Measurements from ENCODE around the gene NET1. TPM values are rescaled to one million over a fixed set of nuclear protein-coding genes. Genes with fewer than 3 reads are reported as not detected.

The NET1 gene
- polyA plus RNA-seq, 2 of the 4 experiments (the other 2 are of a cell fraction) = 42.9 to 132 TPM

DNA sequence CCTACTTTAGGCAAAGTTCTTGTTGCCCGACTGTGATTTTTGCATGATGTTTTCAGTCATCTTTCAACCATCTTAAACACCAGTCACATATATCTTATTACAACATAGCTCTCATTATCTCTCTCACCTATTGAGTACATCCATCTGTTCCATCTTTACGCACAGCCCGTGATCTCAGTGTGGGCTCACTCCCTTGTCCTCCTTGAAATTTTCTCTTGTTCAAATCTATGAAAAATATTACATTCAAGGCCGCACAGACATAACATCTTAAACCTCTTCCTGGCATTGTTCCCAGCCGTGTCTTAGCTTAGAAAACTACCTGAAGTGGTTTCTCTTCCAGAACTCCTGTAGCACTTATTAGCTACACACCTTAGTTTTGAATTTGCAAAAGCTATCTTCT, 32.6 kb downstream of the NET1 start:
- Histone ChIP-seq H3K9me3 (no peaks in the 10 kb centered on the region), H3K27ac (no peak overlapping the region), H3K4me2 (no peak overlapping the region), H3K4me3 (no peak overlapping the region), H3K4me1 (peaks cover 21% of the 10 kb centered on the region)
- no peak for DNase-seq (ENCODE audit: low read depth in 1 of 2, low spot score in 1 of 2)
- 92% methylated on average over 5 of the region's 5 CpGs for WGBS (ENCODE audit: missing lambda C conversion rate)
- CTCF ChIA-PET = interaction anchor here (0.8 to 12.8 kb wide), 7 partner anchors 9 to 291 kb away, joined by 3 to 432 read pairs (median 8); no protein-coding TSS in a partner anchor
- POLR2A ChIA-PET = interaction anchor here (4.1 kb wide), 1 partner anchor 178 kb away, joined by 34 read pairs; no protein-coding TSS in a partner anchor
- ATAC-seq = no peak
- no peak for FAIRE-seq
- TF ChIP-seq FOSB (CRISPR knock-in tag; IDR thresholded peaks at IDR 0.05) = no peak
- TF ChIP-seq, protein P1, sequence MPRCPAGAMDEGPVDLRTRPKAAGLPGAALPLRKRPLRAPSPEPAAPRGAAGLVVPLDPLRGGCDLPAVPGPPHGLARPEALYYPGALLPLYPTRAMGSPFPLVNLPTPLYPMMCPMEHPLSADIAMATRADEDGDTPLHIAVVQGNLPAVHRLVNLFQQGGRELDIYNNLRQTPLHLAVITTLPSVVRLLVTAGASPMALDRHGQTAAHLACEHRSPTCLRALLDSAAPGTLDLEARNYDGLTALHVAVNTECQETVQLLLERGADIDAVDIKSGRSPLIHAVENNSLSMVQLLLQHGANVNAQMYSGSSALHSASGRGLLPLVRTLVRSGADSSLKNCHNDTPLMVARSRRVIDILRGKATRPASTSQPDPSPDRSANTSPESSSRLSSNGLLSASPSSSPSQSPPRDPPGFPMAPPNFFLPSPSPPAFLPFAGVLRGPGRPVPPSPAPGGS (IDR thresholded peaks at IDR 0.05) = no peak
- TF ChIP-seq ZSCAN20 (CRISPR knock-in tag; IDR thresholded peaks at IDR 0.05) = no peak
- no peak for TF ChIP-seq HMGXB4 (CRISPR knock-in tag; IDR thresholded peaks at IDR 0.05; ENCODE audit: borderline replicate concordance)
- TF ChIP-seq RNF2 (IDR thresholded peaks at IDR 0.05; ENCODE audit: borderline replicate concordance, low read depth) = no peak
- TF ChIP-seq RCOR1 (IDR thresholded peaks at IDR 0.05; ENCODE audit: low read depth, low read length) = no peak
- no peak for TF ChIP-seq RAD21 (conservative IDR thresholded peaks at IDR 0.05 in 1 of 2, IDR thresholded peaks at IDR 0.05 in 1 of 2)
- no peak for TF ChIP-seq POLR2A (IDR thresholded peaks at IDR 0.05; ENCODE audit: low read length)
- TF ChIP-seq CBX2 (IDR thresholded peaks at IDR 0.05; ENCODE audit: borderline replicate concordance, low read depth) = no peak
- no peak for TF ChIP-seq CHD2 (IDR thresholded peaks at IDR 0.05; ENCODE audit: low read length, partially characterized antibody)
- TF ChIP-seq RFX5 (IDR thresholded peaks at IDR 0.05) = no peak
- TF ChIP-seq ESRRA (IDR thresholded peaks at IDR 0.05; ENCODE audit: borderline replicate concordance, low read length) = no peak

- H3K4me3 ChIP-seq = peak overlapping the region; percentile 61
- CTCF ChIA-PET = interaction anchor here (0.7 to 12.8 kb wide), 6 partner anchors 102 to 631 kb away, joined by 3 to 432 read pairs (median 4); no protein-coding TSS in a partner anchor
- under 1% methylated on average over 10 of the region's 23 CpGs for WGBS (ENCODE audit: missing lambda C conversion rate)
- DNase-seq (ENCODE audit: low read depth in 1 of 2, low spot score in 1 of 2) = peak; percentile 76 to 89
- peak overlapping the region; percentile 73 to 84 for H3K27ac ChIP-seq
- H3K4me1 ChIP-seq = peaks cover 35% of the 10 kb centered on the region
- peak; percentile 28 for FAIRE-seq
- POLR2A ChIA-PET = interaction anchor here (0.5 to 4.1 kb wide), 20 partner anchors 10 to 599 kb away, joined by 3 to 43 read pairs (median 4); partner anchors contain the start of genes CALML5 and TASOR2
- ATAC-seq = peak; percentile 95 to 96
- peak overlapping the region; percentile 85 for H3K4me2 ChIP-seq
- H3K9me3 ChIP-seq = no peaks in the 10 kb centered on the region
- TF ChIP-seq NPAS2 (CRISPR knock-in tag; IDR thresholded peaks at IDR 0.05; ENCODE audit: borderline replicate concordance) = no peak
- TF ChIP-seq CHD4 (IDR thresholded peaks at IDR 0.05; ENCODE audit: borderline replicate concordance) = no peak
- no peak for TF ChIP-seq GATA3 (IDR thresholded peaks at IDR 0.05; ENCODE audit: borderline replicate concordance)
- no peak for TF ChIP-seq CEBPB (IDR thresholded peaks at IDR 0.05)
- no peak for TF ChIP-seq HDAC2 (IDR thresholded peaks at IDR 0.05)
- TF ChIP-seq SREBF2 (IDR thresholded peaks at IDR 0.05) = no peak
- TF ChIP-seq TP53 (CRISPR knock-in tag; IDR thresholded peaks at IDR 0.05) = no peak
- TF ChIP-seq, protein P2, sequence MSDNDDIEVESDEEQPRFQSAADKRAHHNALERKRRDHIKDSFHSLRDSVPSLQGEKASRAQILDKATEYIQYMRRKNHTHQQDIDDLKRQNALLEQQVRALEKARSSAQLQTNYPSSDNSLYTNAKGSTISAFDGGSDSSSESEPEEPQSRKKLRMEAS (IDR thresholded peaks at IDR 0.05) = peak; percentile 96
- TF ChIP-seq POLR2AphosphoS2 (conservative IDR thresholded peaks at IDR 0.05; ENCODE audit: low read length) = no peak
- no peak for TF ChIP-seq HES2 (IDR thresholded peaks at IDR 0.05)
- peak; percentile 39 to 73; a peak in 2 of 5 replicates for TF ChIP-seq JUN (IDR thresholded peaks at IDR 0.05)
- TF ChIP-seq PBX3 (IDR thresholded peaks at IDR 0.05) = no peak
- TF ChIP-seq KDM5A (IDR thresholded peaks at IDR 0.05) = no peak
- TF ChIP-seq CBX2 (IDR thresholded peaks at IDR 0.05; ENCODE audit: borderline replicate concordance, low read depth) = no peak
- peak; percentile 44; the same call in 1 of the 2 replicates for TF ChIP-seq MYC (IDR thresholded peaks at IDR 0.05; ENCODE audit: borderline replicate concordance, low read length)
- TF ChIP-seq HOXB13 (CRISPR knock-in tag; IDR thresholded peaks at IDR 0.05; ENCODE audit: low read depth) = 0 out of 2 replicates have a peak, but pooled peaks have one; percentile 33
- no peak for TF ChIP-seq RARB (CRISPR knock-in tag; IDR thresholded peaks at IDR 0.05)
- TF ChIP-seq KDM1A (IDR thresholded peaks at IDR 0.05; ENCODE audit: low read depth) = no peak
- peak; percentile 27; the same call in 1 of the 3 replicates for TF ChIP-seq SMC3 (IDR thresholded peaks at IDR 0.05)
- TF ChIP-seq CBX8 (IDR thresholded peaks at IDR 0.05) = no peak
- no peak for TF ChIP-seq RCOR1 (IDR thresholded peaks at IDR 0.05; ENCODE audit: low read depth, low read length)
- TF ChIP-seq FOXS1 (CRISPR knock-in tag; IDR thresholded peaks at IDR 0.05) = no peak
- no peak for TF ChIP-seq ZC3H11A (IDR thresholded peaks at IDR 0.05)
Observed at GRCh38 chr10:5446390-5446926, 34.1 kb downstream of the NET1 start.
